ENCODE results near the gene CD6. TPM values are rescaled to one million over a fixed set of nuclear protein-coding genes. Genes with fewer than 3 reads are reported as not detected.
"Not testable (repeated sequence)": the region's sequence is repeated elsewhere in the genome, so short reads cannot be mapped to it uniquely, and the experiment has no call there.

Gene CD6
- total RNA-seq, 1 experiment from 2014 or later, result 0.53 TPM

DNA sequence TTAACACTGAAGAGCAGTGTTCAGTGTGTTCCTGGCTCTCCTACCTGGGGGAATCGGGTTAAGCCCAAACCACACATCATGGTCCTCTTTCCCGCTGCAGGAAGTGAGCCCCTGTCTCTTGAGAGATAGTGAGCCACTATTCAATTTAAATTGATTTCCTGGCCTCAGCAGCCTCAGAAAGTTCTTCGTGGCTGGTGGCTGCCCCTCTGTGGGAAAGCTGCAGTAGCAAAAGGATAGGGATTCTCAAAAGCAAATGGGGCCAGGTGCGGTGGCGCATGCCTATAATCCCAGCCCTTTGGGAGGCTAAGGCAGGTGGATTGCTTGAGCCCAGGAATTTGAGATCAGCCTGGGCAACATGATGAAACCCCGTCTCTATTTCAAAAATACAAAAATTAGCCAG, 81.7 kb downstream of the CD6 start:
- no peak for DNase-seq (ENCODE audit: low spot score)

DNA sequence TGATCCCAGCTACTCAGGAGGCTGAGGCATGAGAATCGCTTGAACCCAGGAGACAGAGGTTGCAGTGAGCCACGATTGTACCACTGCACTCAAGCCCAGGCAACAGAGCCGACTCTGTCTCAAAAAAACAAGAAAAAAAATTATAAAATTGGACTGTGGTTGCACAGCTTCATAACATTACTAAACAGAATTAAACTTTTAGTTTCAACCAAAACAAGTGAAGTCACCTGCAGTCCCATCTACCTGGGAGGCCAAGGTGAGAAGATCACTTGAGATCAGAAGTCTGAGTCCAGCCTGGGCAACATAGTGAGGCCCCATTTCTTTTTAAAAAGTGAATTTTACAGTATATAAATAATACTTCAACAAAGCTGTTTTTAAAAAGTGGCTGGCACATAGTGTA, 83.0 kb downstream of the CD6 start:
- DNase-seq (ENCODE audit: low spot score), result no peak

DNA sequence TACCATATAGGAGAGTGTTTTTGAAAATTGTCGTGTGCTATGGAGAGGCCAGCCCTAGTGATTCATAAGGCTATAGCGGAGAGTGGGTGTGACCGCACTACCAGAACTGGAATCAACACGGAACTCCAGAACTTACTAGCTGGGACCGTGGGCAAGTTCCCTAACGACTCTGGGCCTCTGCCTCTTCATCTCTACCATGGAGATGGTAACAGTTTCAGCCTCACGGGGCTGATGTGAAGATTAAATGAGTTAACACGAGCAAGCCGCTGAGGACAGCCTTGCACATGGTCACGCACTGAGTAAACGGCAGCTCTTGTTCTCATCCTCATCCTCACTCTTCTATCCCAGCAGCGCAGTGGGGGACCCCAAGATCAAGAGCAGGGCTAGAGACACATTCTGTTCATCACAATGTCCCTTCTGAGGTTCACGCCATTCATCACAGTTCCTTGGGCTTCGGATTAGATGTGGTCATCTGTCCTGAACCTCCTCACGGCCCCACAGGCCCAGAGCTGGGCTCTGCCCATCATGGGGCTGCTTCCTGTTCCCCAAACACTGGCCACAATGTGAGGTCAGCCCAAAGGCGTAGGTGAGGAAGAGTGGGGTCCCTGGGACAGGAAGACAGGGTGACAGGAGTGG, 83.6 kb downstream of the CD6 start:
- DNase-seq (ENCODE audit: low spot score), result no peak

DNA sequence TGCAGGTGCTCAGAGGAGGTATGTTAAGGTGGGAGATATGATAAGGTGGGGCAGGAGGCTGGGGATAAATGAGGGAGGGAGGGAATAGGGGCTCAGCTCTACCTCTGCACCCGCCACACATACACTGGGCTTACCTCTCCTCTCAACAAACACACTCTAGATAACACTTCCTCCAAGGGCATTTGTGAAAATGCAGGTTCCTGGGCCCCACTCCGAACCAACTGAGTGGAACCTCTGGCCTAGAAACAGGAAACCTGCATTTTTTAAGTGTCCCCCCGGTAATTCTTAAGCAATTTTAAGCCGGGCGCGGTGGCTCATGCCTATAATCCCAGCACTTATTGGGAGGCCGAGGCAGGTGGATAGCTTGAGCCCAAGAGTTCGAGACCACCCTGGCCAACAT, 84.3 kb downstream of the CD6 start:
- DNase-seq (ENCODE audit: low spot score), result no peak

DNA sequence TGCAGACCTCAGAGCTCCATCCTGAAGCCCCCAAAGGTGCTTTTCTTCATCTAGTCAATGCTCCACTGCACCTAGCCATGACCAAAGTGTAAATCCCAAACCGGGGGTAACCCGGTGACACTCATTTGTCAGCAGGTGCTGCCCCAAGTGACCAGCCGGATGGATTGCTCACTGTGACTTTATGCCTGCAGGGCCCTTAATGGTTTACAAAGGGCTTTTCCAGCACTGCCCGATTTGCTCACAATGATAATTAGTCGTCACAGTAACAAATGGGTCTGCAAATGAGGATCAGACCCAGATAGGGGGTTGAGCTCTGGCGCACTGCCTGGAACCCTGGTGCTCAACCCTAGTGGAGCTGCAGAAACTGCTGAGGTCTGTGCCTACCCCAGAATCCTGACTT, 85.1 kb downstream of the CD6 start:
- no peak for DNase-seq (ENCODE audit: low spot score)

DNA sequence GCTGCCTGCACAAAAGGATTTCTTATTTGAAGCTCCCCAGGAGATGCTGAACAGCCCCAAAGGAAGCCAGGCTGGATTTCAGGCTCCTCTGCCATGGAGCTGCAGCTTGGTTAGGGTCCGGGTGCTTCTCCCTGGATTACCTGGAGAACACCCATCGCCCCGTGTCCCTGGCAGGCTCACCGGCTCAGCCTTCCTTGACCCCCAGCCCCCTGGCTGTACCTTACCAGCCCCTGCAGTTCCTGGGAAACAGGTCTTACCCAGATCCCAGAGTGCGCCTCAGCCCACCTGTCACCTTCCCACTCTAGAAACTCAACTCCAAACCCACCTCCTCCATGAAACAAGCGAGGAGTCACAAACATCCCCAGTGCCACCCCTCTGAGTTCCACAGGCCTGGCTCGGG, 85.5 kb downstream of the CD6 start:
- DNase-seq (ENCODE audit: low spot score), result no peak

DNA sequence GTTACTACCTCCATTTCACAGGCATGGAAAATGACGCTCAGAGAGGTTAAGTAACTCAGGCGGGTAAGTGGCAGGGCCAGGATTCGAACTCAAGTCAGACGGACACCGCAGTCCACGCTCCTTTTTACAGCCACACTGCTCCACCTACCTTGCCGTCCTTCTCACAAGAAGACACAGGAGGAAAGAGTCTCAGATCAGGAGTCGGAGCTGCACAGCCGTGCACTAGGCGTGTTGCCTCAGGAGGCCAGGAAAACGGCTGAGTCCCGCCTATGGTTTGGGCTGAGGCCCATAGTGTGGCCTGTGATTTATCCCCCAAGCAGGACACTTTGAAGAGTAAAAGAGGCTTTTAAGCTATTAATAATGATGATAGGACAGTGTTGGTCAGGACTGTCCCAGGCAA, 86.1 kb downstream of the CD6 start:
- no peak for DNase-seq (ENCODE audit: low spot score)

DNA sequence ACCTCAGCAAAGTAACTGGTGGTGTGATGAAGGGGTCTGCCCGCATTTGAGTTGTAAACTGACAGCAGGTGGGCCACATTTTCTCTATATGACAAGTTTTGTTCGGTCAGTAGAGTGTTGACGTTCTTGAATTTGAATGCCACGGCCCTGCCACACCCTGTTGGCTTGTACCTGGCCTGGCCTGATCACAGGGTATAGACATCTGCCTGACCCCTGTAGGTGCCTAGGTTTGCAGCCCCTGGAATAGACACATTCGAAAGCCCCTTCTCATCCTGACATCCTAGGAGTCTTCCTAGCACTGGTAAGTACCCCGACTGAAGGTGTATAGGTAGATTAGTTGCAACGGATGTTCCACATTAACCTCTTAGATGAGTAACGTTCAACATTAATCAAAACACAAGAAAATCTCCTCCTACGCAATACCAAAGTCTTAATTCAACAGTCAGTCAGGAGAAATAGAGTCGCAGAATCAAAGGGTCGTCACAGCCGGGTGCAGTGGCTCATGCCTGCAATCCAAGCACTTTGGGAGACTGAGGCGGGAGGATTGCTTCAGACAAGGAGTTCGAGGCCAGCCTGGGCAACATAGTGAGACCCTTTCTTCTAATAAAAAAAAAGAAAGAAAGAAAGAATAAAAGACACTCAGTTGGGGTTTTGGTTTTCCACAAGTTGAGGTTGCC, 87.2 kb downstream of the CD6 start:
- no peak for DNase-seq (ENCODE audit: low spot score)

DNA sequence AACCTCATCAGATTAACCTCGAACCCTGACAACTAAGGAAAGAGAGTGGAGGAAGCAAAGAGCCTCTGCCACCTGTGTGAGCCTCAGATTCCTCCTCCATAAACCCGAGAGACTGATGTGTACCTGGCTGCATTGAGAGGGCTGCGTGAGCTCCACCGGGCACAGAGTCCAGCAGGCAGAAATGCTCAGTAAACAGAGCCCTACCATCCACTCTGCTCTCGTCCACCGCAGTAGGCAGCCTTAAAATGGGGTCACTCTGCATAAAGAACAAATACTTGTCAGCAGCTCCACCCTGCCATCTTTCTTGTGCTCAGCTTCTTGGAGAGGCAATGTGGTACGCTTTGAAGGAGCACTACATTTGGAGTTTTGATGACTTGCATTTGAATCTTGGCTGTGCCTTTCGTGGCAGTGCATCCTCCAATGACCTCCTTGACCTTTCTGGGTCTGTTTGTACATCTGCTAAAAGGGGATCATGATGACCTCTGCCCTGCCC, 87.8 kb downstream of the CD6 start:
- DNase-seq (ENCODE audit: low spot score), result no peak

DNA sequence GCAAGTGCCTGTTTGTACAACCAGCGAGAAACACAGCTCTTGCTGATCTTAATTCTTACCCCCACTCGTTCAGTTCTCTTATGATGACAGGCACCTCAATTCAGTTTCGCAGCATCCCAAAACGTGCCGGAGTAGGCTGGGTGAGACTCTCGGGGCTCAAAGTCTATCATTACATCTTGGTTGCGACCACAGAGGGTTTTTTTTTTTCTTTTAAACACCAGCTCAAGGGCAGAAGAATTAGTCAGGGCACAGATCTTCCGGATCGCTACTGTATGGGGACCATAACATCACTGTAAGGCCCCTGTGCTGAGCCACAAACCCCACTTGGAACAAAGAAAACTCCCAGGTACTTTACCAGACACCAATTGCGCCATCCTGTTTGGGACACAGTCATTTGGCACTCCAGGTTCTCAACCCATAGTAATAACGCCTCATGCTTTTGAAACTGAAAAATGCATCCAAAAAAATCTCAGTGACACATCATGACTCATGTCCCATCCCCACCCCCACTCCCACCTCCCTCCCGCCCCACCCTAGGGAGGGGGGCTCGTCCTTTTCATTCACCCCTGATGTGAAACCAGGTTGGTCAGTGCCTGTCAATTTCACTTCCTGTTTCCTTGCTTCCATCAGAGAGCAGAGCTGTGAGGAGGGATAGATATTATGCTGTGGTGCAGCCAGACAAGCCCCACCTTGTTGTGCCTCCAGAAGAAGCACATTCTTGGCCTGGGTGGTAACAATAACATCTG, 89.8 kb downstream of the CD6 start:
- no peak for DNase-seq (ENCODE audit: low spot score)

DNA sequence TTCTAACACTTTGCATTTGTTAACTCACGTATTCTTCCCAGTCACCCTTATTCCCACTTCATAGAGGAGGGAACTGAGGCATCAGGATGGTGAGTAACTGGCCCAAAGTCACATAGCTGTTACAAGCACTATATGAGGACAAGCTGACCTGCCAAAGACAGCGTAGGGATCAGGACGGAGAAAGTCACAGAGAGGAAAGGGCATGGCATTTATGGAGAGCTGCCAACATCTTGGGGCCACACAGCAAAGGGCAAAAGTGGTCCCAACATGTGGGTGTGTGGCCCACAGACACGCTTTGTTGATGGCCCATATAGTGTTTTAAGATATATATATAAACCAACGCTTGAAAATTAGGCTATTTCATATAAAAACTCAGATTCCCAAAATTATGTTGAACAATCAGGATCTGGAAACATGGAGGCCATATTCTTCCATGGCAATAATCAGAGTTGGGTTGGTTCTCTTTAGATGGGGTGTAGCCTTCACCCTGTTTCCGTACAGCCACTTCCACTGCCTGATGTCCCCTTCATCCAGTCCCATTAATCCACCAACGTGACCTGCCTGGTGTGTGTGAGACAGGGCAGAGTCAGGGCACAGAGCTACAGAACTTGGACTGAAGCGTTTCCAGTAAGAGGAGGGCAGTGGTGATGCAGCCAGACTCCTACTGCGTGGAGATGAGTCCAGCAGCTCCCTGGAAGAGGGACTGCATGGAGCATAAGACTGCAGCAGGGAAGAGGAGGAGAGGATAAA, 90.9 kb downstream of the CD6 start:
- no peak for DNase-seq (ENCODE audit: low spot score)

DNA sequence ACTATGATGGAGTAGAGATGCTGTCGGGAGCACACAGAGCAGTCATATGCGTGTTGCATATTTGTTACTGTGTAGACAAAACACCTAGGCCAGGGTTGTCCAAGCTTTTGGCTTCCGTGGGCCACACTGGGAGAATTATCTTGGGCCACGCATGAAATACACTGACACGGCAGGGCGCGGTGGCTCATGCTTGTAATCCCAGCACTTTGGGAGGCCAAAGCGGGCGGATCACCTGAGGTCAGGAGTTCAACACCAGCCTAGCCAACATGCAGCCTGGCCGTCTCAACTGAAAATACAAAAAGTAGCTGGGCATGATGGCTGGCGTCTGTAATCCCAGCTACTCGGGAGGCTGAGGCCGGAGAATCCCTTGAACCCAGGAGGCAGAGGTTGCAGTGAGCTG, 93.8 kb downstream of the CD6 start:
- DNase-seq (ENCODE audit: low spot score), result not testable (repeated sequence)

DNA sequence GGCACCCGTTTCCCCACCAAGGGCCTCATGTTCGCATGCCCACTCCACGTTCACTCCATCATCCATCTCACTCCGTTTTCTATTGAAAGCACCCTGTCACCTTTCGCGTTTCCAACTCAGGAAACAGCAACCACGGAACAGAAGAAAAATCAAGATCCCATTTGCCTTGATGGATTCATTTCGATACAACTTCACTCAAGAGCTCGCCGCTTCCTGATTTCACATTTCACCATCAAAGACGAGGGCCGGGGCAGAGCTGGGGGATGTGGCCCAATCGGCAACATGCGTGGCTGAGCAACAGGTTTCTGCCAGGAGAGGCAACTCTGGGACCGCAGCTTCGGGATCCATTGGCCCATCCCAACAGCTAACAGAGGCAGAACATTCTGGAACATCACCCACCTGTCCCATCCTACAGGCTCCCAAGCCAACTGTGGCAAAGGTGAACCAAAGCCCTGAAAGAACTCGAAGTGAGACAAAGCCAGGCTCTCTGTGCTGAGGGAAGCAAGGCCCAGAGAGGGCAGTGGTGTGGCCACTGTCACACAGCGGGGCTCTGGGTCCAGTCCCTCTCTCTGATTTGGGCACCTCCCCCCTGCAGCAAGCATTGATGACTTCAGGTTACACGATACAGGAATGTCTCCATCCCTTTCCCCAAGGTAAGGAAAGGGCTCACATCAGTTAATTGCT, 94.6 kb downstream of the CD6 start:
- DNase-seq (ENCODE audit: low spot score), result no peak

DNA sequence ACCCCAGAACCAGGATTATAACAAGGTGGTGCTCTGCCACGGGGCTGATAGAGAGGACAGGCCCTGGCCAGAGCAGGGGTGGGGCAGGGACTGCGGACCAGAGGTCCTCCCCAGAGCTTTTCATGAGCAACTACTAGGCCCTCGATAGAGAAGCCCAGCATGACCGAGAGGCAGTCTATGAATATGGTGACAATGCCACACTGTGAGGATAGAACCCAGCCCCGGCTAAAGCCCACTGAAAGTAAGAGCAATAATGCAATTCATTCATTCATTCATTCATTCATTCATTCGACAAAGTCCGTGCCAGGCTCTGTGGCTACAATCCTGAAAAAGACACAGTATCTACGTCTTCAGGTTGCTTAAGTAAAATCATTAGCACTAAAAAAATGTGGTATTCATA, 95.2 kb downstream of the CD6 start:
- DNase-seq (ENCODE audit: low spot score), result no peak

DNA sequence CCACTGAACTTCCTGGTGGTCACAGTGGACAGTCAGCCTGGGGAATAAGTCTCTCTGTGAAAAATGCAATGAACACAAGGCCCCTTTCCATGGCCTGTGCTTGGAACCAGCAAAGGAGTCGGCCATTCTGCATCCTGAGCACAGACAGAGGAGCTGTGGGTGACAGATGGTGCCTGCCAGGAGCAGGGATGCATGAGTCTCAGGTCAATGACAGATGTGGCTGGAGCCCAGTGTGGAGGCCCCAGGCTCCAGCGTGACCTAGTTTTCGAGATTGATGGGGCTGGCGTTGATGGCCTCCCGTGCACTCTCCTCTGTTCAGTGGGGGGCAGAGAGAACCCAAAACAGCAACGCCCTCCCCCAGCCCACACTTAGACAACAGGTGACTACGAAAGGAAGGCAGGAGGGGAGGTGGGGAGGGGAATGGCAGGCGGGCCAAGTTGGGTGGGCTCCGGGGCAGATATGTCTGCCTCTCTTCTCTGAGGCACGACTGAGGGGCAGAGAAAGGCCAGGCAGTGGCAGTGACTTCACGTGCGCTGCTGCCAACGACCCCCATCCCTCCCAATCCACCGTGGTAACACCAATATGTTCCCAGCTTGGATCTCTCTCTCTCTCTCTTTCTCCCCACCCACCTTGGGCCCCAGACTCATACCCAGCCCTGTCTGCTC, 96.4 kb downstream of the CD6 start:
- DNase-seq (ENCODE audit: low spot score), result no peak

DNA sequence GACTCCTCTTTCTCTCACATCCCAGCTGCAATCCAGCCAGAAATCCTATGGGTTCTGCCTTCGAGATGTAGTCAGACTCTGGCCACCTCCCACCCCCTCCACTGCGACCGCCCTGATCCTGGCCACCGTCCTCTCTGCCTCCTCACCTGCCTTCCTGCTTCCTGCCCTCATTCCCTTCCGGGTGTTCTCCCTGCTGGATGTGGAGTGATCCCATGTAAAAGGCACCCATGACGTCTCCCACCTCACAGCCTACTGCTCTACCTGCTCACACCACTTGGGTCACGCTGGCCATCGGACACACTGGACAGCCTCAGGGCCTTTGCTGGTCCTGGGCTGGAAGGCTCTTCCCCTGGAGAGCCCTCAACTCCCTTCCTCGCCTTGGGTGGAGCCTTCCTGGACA, 97.1 kb downstream of the CD6 start:
- DNase-seq (ENCODE audit: low spot score), result no peak

DNA sequence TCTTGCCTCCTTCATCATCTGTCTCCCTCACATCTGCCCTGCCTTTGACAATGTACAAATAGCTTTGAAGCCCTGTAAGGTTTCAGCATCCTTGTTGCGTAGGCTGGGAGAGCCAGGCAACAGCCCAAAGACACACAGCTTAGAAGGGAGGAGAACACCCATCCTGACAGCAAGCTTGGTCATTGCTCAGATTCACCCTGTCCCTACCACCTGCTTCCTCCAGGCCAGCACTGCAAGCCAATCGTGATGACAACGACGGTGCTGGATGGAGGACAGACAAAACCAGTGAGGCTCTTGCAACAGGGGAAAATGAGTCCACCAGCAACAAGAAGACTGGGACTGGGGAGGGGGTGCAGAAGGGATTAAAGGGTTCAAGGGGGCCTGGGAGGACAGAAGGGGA, 97.9 kb downstream of the CD6 start:
- no peak for DNase-seq (ENCODE audit: low spot score)
